ENCODE measurements around the gene ADCY10. TPM values are rescaled to one million over a fixed set of nuclear protein-coding genes. Genes with fewer than 3 reads are reported as not detected.
A peak's percentile ranks its signal among the peaks of the same experiment; 100 is the strongest.

ADCY10 gene
- total RNA-seq: 0.09 and 0.19 TPM in 2 replicates

DNA sequence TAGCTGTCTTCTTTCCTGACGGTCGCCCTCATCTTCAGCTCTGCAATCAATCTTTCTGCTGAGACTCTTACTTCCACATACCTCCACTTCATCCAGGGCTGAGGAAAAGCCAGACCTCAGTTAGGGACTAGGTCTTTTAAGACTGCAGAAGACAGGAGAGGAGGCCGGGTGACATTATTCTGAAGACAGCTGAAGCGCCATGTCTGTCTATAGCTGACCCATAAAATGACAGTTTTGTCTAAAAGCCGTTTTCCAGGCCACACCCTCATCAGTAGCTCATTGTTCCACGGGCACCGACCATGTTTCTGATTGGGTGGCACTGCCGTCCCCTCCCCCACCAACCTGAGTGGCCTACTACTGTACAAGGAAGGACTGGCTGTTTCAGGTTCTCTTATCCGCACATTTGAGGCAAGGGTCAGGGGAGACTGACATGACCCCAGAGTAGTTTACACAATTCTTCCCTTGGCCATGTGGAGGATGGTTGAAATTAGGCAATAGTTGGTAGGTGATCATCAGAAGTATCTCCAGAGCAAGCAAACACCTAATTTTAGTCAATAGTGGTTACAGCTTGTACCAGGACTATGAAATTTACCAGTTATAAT, at the start of gene ADCY10:
ADCY10 (minus strand) TSS at position 240 of the 602 bp plus-strand sequence. CDS start 8,994 bp downstream, outside the sequence.
- DNase-seq: peak; percentile 49
- intact Hi-C loops (cut with micrococcal nuclease): no loop called here
- Mint-ChIP-seq H3K36me3 (ENCODE audit: low read depth) (peaks cover 9% of the 10 kb centered on the region), H3K4me3 (no peak within 1 kb of the TSS), H3K27me3 (peaks cover 5% of the 10 kb centered on the region), H3K27ac (no peak within 1 kb of the TSS), H3K9me3 (peaks cover 5% of the 10 kb centered on the region), H3K4me1 (peaks cover 2% of the 10 kb centered on the region)

DNA sequence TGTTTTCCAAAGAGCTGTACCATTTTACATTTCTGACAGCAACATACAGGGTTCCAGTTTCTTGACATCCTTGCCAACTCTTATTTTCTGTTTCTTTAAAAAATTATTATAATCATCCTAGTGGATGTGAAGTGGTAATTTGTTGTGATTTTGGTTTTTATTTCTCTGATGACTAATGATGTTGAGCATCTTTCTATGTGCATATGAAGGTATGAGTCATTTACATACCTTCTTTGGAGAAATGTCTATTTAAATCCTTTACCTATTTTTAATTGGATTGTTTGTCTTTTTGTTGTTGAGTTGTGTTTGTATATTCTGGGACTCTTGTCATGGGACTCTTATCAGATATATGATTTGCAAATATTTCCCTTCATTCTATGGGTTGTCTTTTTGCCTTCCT, 43.8 kb upstream of the ADCY10 start:
- Mint-ChIP-seq H3K27ac (no peak overlapping the region), H3K9me3 (no peaks in the 10 kb centered on the region), H3K4me3 (no peak overlapping the region), H3K27me3 (no peaks in the 10 kb centered on the region), H3K4me1 (peaks cover 6% of the 10 kb centered on the region), H3K36me3 (ENCODE audit: low read depth) (peaks cover 31% of the 10 kb centered on the region)
- DNase-seq: no peak
- intact Hi-C loops (cut with micrococcal nuclease): no loop called here

DNA sequence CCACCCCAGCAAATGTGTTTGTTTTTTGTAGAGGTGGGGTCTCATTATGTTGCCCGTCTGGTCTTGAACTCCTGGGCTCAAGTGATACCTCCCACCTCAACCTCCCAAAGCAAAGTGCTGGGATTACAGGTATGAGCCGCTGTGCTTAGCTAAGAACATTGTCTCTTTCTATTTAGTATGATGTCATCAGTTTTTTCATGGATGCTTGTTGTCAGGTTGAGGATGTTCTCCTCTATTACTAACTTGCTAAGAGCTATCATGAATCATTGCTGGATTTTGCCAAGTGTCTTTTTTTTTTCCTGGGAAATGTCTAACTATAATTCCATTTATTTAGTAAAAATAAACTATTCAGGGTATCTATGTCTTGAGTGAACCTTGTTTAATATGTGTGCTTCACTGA, 42.0 kb upstream of the ADCY10 start:
- Mint-ChIP-seq H3K27ac (no peak overlapping the region), H3K36me3 (ENCODE audit: low read depth) (peaks cover 34% of the 10 kb centered on the region), H3K27me3 (no peaks in the 10 kb centered on the region), H3K9me3 (no peaks in the 10 kb centered on the region), H3K4me1 (peaks cover 8% of the 10 kb centered on the region), H3K4me3 (no peak overlapping the region)
- no peak for DNase-seq
- intact Hi-C loops (cut with micrococcal nuclease): no loop called here

GRCh38 chr1:167950569-167950968, 36.6 kb upstream of the ADCY10 start:
- Mint-ChIP-seq H3K4me3 (no peak overlapping the region), H3K27me3 (no peaks in the 10 kb centered on the region), H3K9me3 (no peaks in the 10 kb centered on the region), H3K4me1 (peaks cover 27% of the 10 kb centered on the region), H3K27ac (no peak overlapping the region), H3K36me3 (ENCODE audit: low read depth) (peaks cover 36% of the 10 kb centered on the region)
- DNase-seq: no peak
- intact Hi-C loops (cut with micrococcal nuclease): no loop called here

DNA sequence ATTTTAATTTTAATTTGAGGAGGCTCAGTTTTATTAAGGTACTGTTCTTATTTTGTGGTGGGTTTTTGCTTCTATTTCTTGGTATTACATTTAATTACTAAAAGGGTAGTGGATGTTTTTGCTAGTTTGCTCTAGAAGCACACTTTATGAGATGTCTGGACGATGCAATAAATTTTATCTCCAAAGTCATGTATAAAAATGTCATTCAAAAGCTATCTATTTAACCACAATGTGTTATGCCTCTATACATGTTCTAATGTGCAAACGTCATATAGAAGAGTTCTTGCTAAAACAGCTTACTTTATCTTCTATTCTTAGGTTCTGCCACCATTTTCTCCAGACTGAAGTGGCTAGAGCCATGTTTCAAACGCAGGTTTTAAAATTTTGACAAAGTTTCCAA, 35.9 kb upstream of the ADCY10 start:
- no peak overlapping the region for H3K4me3 Mint-ChIP-seq

GRCh38 chr1:167947733-167948132, 33.8 kb upstream of the ADCY10 start:
- Mint-ChIP-seq H3K4me3 (no peak overlapping the region), H3K4me1 (peaks cover 31% of the 10 kb centered on the region), H3K27ac (no peak overlapping the region), H3K27me3 (no peaks in the 10 kb centered on the region), H3K36me3 (ENCODE audit: low read depth) (peaks cover 35% of the 10 kb centered on the region), H3K9me3 (peaks cover 3% of the 10 kb centered on the region)
- no peak for DNase-seq
- intact Hi-C loops (cut with micrococcal nuclease): no loop called here

More for the DNA sequence above, 35.9 kb upstream of the ADCY10 start:
- Mint-ChIP-seq H3K27ac (no peak overlapping the region), H3K27me3 (no peaks in the 10 kb centered on the region), H3K9me3 (no peaks in the 10 kb centered on the region), H3K36me3 (ENCODE audit: low read depth) (peaks cover 32% of the 10 kb centered on the region), H3K4me1 (peaks cover 27% of the 10 kb centered on the region)
- intact Hi-C loops (cut with micrococcal nuclease): no loop called here
- DNase-seq: no peak

DNA sequence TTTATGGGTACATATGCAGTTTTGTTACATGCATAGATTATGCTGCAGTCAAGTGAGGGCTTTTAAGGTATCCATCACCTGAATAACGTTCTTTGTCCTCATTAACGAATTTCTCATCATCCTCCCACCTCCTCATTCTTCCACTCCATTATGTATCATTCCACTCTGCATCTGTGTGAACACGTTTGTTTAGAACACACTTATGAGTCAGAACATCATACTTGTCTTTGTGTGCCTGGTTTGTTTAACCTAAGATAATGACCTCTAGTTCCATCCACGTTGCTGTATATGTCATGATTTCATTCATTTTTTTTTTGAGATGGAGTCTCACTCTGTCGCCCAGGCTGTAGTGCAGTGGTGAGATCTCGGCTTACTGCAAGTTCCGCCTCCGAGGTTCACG, 29.6 kb upstream of the ADCY10 start:
- peaks cover 30% of the 10 kb centered on the region for H3K36me3 Mint-ChIP-seq (ENCODE audit: low read depth)
- H3K9me3 Mint-ChIP-seq: peaks cover 3% of the 10 kb centered on the region
- intact Hi-C loops (cut with micrococcal nuclease): no loop called here
- no peak overlapping the region for H3K4me3 Mint-ChIP-seq
- no peak for DNase-seq
- H3K27ac Mint-ChIP-seq: no peak overlapping the region
- peaks cover 29% of the 10 kb centered on the region for H3K4me1 Mint-ChIP-seq
- H3K27me3 Mint-ChIP-seq: no peaks in the 10 kb centered on the region

DNA sequence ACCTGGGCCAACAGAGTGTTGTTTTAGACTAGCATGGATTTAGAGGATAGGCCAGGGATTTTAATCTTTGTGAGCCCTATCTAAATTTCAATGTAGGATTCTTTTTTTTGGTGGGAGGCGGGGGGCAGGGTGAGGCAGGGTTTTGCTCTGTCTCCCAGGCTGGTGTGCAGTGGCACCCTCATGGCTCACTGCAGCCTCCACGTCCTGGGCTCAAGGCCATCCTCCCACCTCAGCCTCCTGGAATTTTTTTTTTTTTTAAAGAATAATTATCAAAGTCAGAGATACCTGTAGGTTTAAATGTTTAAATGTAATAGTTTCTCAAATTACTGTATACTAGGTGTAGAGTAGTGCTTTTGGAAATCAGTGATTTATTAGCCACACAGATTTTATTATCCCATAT, 26.3 kb upstream of the ADCY10 start:
- H3K4me1 Mint-ChIP-seq: peaks cover 19% of the 10 kb centered on the region
- H3K27me3 Mint-ChIP-seq: no peaks in the 10 kb centered on the region
- no peak for DNase-seq
- no peak overlapping the region for H3K27ac Mint-ChIP-seq
- peaks cover 26% of the 10 kb centered on the region for H3K36me3 Mint-ChIP-seq (ENCODE audit: low read depth)
- intact Hi-C loops (cut with micrococcal nuclease): no loop called here
- peaks cover 3% of the 10 kb centered on the region for H3K9me3 Mint-ChIP-seq
- no peak overlapping the region for H3K4me3 Mint-ChIP-seq

- H3K36me3 Mint-ChIP-seq (ENCODE audit: low read depth): peaks cover 11% of the 10 kb centered on the region
- H3K4me1 Mint-ChIP-seq: peaks cover 31% of the 10 kb centered on the region
- intact Hi-C loops (cut with micrococcal nuclease): loop anchor here (5.0 kb wide), 5 partner anchors 49 to 1061 kb away; partner anchors contain the start of genes CD247 and TADA1
- no peaks in the 10 kb centered on the region for H3K9me3 Mint-ChIP-seq
- peak overlapping the region; percentile 97 for H3K4me3 Mint-ChIP-seq
- DNase-seq: no peak
- H3K27me3 Mint-ChIP-seq: no peaks in the 10 kb centered on the region
- peak overlapping the region; percentile 63 for H3K27ac Mint-ChIP-seq
Measured at GRCh38 chr1:167938080-167938636, 24.2 kb upstream of the ADCY10 start.

DNA sequence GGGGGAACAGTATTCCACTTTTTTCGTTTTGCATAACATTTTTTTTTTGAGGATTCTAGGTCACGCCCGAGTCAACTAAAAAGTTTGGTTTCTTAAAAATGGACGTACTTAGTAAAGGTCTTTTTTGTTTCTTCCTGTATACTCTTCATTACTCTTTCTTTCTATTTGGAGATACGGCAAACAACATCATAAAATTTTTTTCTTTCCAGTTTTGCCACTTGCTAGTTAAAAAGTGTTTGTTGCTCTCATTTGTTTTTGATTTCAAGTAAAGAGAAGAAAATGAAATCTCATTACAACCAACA, 23.7 kb upstream of the ADCY10 start:
- H3K27ac Mint-ChIP-seq: peak overlapping the region; percentile 98
- DNase-seq: no peak
- H3K9me3 Mint-ChIP-seq: no peaks in the 10 kb centered on the region
- H3K36me3 Mint-ChIP-seq (ENCODE audit: low read depth): peaks cover 9% of the 10 kb centered on the region
- intact Hi-C loops (cut with micrococcal nuclease): loop anchor here (1.0 to 5.0 kb wide), 9 partner anchors 9 to 1060 kb away; partner anchors contain the start of genes CD247 and TADA1
- no peaks in the 10 kb centered on the region for H3K27me3 Mint-ChIP-seq
- peaks cover 35% of the 10 kb centered on the region for H3K4me1 Mint-ChIP-seq
- peak overlapping the region; percentile 97 for H3K4me3 Mint-ChIP-seq

GRCh38 chr1:167936930-167937708, 23.2 kb upstream of the ADCY10 start, which contains the start of gene MPC2:
TSS of gene MPC2 (minus strand) at chr1:167937072. CDS start at chr1:167935841, 1,231 bp downstream.
- Mint-ChIP-seq H3K36me3 (ENCODE audit: low read depth) (peaks cover 4% of the 10 kb centered on the region), H3K27ac (peak within 1 kb of the TSS; percentile 98), H3K4me1 (peaks cover 37% of the 10 kb centered on the region), H3K9me3 (no peaks in the 10 kb centered on the region), H3K4me3 (peak within 1 kb of the TSS; percentile 97), H3K27me3 (no peaks in the 10 kb centered on the region)
- intact Hi-C loops (cut with micrococcal nuclease): loop anchor here (1.0 to 5.0 kb wide), 13 partner anchors 9 to 1060 kb away; partner anchors contain the start of genes CD247, POU2F1, TADA1 and TIPRL
- DNase-seq: peak; percentile 90

GRCh38 chr1:167936068-167936929, 22.4 kb upstream of the ADCY10 start, which contains the start of gene DCAF6:
TSS of gene DCAF6 (plus strand) at chr1:167936683. CDS start at chr1:167936912, 229 bp downstream.
- intact Hi-C loops (cut with micrococcal nuclease): loop anchor here (1.0 to 5.0 kb wide), 12 partner anchors 51 to 1059 kb away; partner anchors contain the start of genes CD247, POU2F1, TADA1 and TIPRL
- Mint-ChIP-seq H3K36me3 (ENCODE audit: low read depth) (peaks cover 2% of the 10 kb centered on the region), H3K4me1 (peaks cover 33% of the 10 kb centered on the region), H3K27me3 (no peaks in the 10 kb centered on the region), H3K27ac (peak within 1 kb of the TSS; percentile 98), H3K4me3 (peak within 1 kb of the TSS; percentile 97), H3K9me3 (no peaks in the 10 kb centered on the region)
- peak; percentile 99 for DNase-seq
